HCT116 (cell line): ENCODE data around the gene ZFHX3. TPM values are rescaled to one million over a fixed set of nuclear protein-coding genes. Genes with fewer than 3 reads are reported as not detected.

Source experiments
- ATAC-seq: fragments of 200-7000 bp; cut with Tn5 transposase; 2 replicates; pipeline ENCODE4 v1.9.1; 2020; ENCODE audit warnings: mild to moderate bottlenecking, moderate library complexity
- BruUV-seq: library from RNA; stranded (reverse); fragments of 400-500 nt; replicated peaks from 2 replicates; lab custom pipeline; 2021; lab: Mats Ljungman, UMichigan
- CTCF ChIA-PET: fragments of 300-600 bp; sonication (Branson Sonifier 250); formaldehyde crosslinking; loops from one replicate; lab custom pipeline; 2021; ENCODE audit warnings: antibody characterized with exemption; lab: Charles Lee
- POLR2A ChIA-PET: fragments of 300-600, 350-600 bp; sonication (Branson Sonifier 250); formaldehyde crosslinking; loops from one replicate; lab custom pipeline; 2021; ENCODE audit warnings: antibody characterized with exemption; lab: Charles Lee
- RAD21 ChIA-PET, 2 experiments: fragments of 300-600 bp; sonication (Branson Sonifier 250); formaldehyde crosslinking; loops; one replicate each; lab custom pipeline; 2023; ENCODE audit warnings: low total read pairs in 2 of 2; ENCODE audit not compliant: uncharacterized antibody in 2 of 2, unreplicated experiment in 2 of 2, low non-redundant PET in 1 of 2; lab: Charles Lee
- DNase-seq: peaks from one replicate; pipeline ENCODE4 v3.0.0-alpha.2; 2010; ENCODE audit warnings: low read depth, low spot score
- H2AFZ ChIP-seq: fragments of 200-600 bp; shearing (Covaris generic), sonication (generic); 2 replicates; pipeline ENCODE4 v1.6.1; 2017; ENCODE audit warnings: low read depth, mixed run types, mixed read lengths, antibody characterized with exemption, low read length; ENCODE audit not compliant: poor library complexity, severe bottlenecking
- H3K27ac ChIP-seq: 2 replicates; pipeline ENCODE4 v1.5.1; 2012; ENCODE audit warnings: low read depth, low read length
- H3K27me3 ChIP-seq: fragments of 200-600 bp; sonication (generic); 2 replicates; pipeline ENCODE4 v1.6.1; 2016; ENCODE audit warnings: mixed run types, low read length, mixed read lengths; ENCODE audit not compliant: insufficient read depth
- H3K36me3 ChIP-seq, 2 experiments: fragments of 200-500 bp in 1 of 2; fragments of 200-600 bp in 1 of 2; sonication (Bioruptor generic) in 1 of 2; sonication (generic) in 1 of 2; 2 replicates each; pipeline versions ENCODE4 v1.5.1 to v1.6.1; 2014 to 2016; ENCODE audit warnings: low read length in 2 of 2, inconsistent platforms in 1 of 2, mixed read lengths in 1 of 2, mixed run types in 1 of 2; ENCODE audit not compliant: insufficient read depth in 2 of 2, control insufficient read depth in 1 of 2
- H3K4me1 ChIP-seq, 2 experiments: fragments of 200-600 bp in 1 of 2; sonication (generic) in 1 of 2; 2 replicates each; pipeline versions ENCODE4 v1.5.1 to v1.6.1; 2012 to 2017; ENCODE audit warnings: low read length in 2 of 2, inconsistent platforms in 1 of 2, mild to moderate bottlenecking in 1 of 2, mixed read lengths in 1 of 2, mixed run types in 1 of 2, moderate library complexity in 1 of 2; ENCODE audit not compliant: insufficient read depth in 2 of 2, control insufficient read depth in 1 of 2
- H3K4me2 ChIP-seq: fragments of 200-600 bp; sonication (generic); 2 replicates; pipeline ENCODE4 v1.6.1; 2017; ENCODE audit warnings: mixed run types, low read length, mixed read lengths
- H3K4me3 ChIP-seq, 2 experiments: fragments of 200-600 bp in 1 of 2; sonication (generic) in 1 of 2; replicated peaks in 1 of 2; 2 replicates each; pipeline ENCODE4 v1.5.1; 2011 to 2016; ENCODE audit warnings: low read length in 2 of 2, control low read depth in 1 of 2, low read depth in 1 of 2, mild to moderate bottlenecking in 1 of 2, mixed read lengths in 1 of 2, mixed run types in 1 of 2
- H3K79me2 ChIP-seq: fragments of 200-600 bp; sonication (generic); 2 replicates; pipeline ENCODE4 v1.6.1; 2017; ENCODE audit warnings: mild to moderate bottlenecking, mixed run types, low read length, moderate library complexity, mixed read lengths; ENCODE audit not compliant: insufficient read depth
- H3K9ac ChIP-seq: fragments of 200-600 bp; sonication (generic); 2 replicates; pipeline ENCODE4 v1.6.1; 2016; ENCODE audit warnings: low read length, mixed read lengths
- H3K9me2 ChIP-seq: fragments of 200-600 bp; sonication (generic), shearing (Covaris generic); 2 replicates; pipeline ENCODE4 v1.6.1; 2017; ENCODE audit warnings: mixed run types, mild to moderate bottlenecking, moderate library complexity; ENCODE audit not compliant: insufficient read depth
- H3K9me3 ChIP-seq, 2 experiments: fragments of 200-500 bp in 1 of 2; fragments of 200-600 bp in 1 of 2; sonication (Bioruptor generic) in 1 of 2; sonication (generic) in 1 of 2; 2 replicates each; pipeline ENCODE4 v1.6.1; 2014 to 2017; ENCODE audit warnings: low read length in 2 of 2, mixed read lengths in 2 of 2, inconsistent platforms in 1 of 2, low read depth in 1 of 2, mild to moderate bottlenecking in 1 of 2, mixed run types in 1 of 2, moderate library complexity in 1 of 2; ENCODE audit not compliant: control insufficient read depth in 1 of 2, insufficient read depth in 1 of 2
- H4K20me1 ChIP-seq: fragments of 200-600 bp; sonication (generic), shearing (Covaris generic); 2 replicates; pipeline ENCODE4 v1.6.1; 2017; ENCODE audit warnings: mixed run types, mild to moderate bottlenecking, moderate library complexity; ENCODE audit not compliant: insufficient read depth
- ATF3 ChIP-seq: IDR thresholded peaks from 2 replicates; pipeline ENCODE4 v1.6.1; 2012
- CEBPB ChIP-seq: IDR thresholded peaks from 2 replicates; pipeline ENCODE4 v1.6.1; 2012; ENCODE audit warnings: low read depth
- EGR1 ChIP-seq: IDR thresholded peaks from 2 replicates; pipeline ENCODE4 v1.6.1; 2012; ENCODE audit warnings: low read depth
- EZH2phosphoT487 ChIP-seq: fragments of 200-600 bp; IDR thresholded peaks from 2 replicates; pipeline ENCODE4 v1.6.1; 2018; ENCODE audit warnings: antibody characterized with exemption, borderline replicate concordance
- POLR2AphosphoS5 ChIP-seq: IDR thresholded peaks from 2 replicates; pipeline ENCODE4 v1.6.1; 2011; ENCODE audit warnings: mild to moderate bottlenecking, low read depth, low read length, moderate library complexity
- ZNF274 ChIP-seq: fragments of 200-500 bp; sonication (Bioruptor generic); IDR thresholded peaks from 2 replicates; pipeline ENCODE4 v1.6.1; 2014; ENCODE audit warnings: mild to moderate bottlenecking, low read depth, low read length, inconsistent platforms
- intact Hi-C: fragments of 100-400 bp; cut with micrococcal nuclease; formaldehyde crosslinking; loops from 2 replicates; pipeline ENCODE4 v1.10.0; 2022
- total RNA-seq: library from RNA; stranded (reverse); gene quantifications from one replicate; pipeline ENCODE4 v1.2.1, GENCODE V29; 2021; ENCODE audit not compliant: unreplicated experiment
- TF ChIP-seq, protein P1 (sequence below): IDR thresholded peaks from 2 replicates; pipeline ENCODE4 v1.6.1; 2012; ENCODE audit warnings: low read depth

ZFHX3 gene
- total RNA-seq, 1 experiment from 2014 or later = 6.3 TPM

DNA sequence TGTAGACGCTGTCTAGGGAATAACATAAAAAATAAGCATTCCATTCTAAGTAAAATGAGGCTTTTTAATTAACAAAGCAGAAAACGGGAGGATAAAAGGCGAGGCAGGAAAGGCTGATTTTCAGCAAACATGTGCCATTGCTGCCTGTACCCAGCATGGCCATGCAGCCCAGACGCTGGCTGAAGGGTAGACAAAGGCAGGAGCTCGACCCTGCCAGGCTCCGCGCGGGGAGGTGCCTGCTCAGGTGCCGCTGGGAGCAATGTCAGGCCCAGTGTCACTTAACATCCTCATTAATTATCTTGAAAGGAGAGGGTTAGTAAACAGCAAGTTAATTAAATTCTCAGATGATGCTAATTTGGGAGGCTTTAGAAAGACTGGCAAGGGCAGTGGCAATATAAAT, 136.0 kb downstream of the ZFHX3 start:
- intact Hi-C loops = no loop called here
- H2AFZ ChIP-seq = no peak overlapping the region
- RAD21 ChIA-PET = no interaction called here
- H3K27me3 ChIP-seq = no peaks in the 10 kb centered on the region
- no peaks in the 10 kb centered on the region for H3K9me2 ChIP-seq
- DNase-seq (no peak), ATAC-seq (no peak)
- H3K9me3 ChIP-seq = no peaks in the 10 kb centered on the region
- no peak overlapping the region for H3K4me3 ChIP-seq
- no peaks in the 10 kb centered on the region for H3K79me2 ChIP-seq
- CTCF ChIA-PET = no interaction called here
- no peak for TF ChIP-seq POLR2AphosphoS5
- TF ChIP-seq ATF3 = no peak
- TF ChIP-seq, protein P1, sequence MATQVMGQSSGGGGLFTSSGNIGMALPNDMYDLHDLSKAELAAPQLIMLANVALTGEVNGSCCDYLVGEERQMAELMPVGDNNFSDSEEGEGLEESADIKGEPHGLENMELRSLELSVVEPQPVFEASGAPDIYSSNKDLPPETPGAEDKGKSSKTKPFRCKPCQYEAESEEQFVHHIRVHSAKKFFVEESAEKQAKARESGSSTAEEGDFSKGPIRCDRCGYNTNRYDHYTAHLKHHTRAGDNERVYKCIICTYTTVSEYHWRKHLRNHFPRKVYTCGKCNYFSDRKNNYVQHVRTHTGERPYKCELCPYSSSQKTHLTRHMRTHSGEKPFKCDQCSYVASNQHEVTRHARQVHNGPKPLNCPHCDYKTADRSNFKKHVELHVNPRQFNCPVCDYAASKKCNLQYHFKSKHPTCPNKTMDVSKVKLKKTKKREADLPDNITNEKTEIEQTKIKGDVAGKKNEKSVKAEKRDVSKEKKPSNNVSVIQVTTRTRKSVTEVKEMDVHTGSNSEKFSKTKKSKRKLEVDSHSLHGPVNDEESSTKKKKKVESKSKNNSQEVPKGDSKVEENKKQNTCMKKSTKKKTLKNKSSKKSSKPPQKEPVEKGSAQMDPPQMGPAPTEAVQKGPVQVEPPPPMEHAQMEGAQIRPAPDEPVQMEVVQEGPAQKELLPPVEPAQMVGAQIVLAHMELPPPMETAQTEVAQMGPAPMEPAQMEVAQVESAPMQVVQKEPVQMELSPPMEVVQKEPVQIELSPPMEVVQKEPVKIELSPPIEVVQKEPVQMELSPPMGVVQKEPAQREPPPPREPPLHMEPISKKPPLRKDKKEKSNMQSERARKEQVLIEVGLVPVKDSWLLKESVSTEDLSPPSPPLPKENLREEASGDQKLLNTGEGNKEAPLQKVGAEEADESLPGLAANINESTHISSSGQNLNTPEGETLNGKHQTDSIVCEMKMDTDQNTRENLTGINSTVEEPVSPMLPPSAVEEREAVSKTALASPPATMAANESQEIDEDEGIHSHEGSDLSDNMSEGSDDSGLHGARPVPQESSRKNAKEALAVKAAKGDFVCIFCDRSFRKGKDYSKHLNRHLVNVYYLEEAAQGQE = no peak
- no peak for TF ChIP-seq ZNF274
- no peak for TF ChIP-seq EZH2phosphoT487
- no peak for TF ChIP-seq CEBPB
- no peak for TF ChIP-seq EGR1
- BruUV-seq = no TSS peak
- peaks cover 0 to 8% of the 10 kb centered on the region in 2 experiments; a peak in 1 of 4 replicates for H3K4me1 ChIP-seq
- no peaks in the 10 kb centered on the region for H3K36me3 ChIP-seq
- H3K4me2 ChIP-seq = no peak overlapping the region
- POLR2A ChIA-PET = no interaction called here
- H3K27ac ChIP-seq = no peak overlapping the region
- H3K9ac ChIP-seq = no peak overlapping the region
- no peaks in the 10 kb centered on the region for H4K20me1 ChIP-seq
